ENCODE results near the gene ABLIM3. TPM values are rescaled to one million over a fixed set of nuclear protein-coding genes. Genes with fewer than 3 reads are reported as not detected.

Gene ABLIM3
- total RNA-seq, 1 experiment from 2014 or later = 111 TPM

DNA sequence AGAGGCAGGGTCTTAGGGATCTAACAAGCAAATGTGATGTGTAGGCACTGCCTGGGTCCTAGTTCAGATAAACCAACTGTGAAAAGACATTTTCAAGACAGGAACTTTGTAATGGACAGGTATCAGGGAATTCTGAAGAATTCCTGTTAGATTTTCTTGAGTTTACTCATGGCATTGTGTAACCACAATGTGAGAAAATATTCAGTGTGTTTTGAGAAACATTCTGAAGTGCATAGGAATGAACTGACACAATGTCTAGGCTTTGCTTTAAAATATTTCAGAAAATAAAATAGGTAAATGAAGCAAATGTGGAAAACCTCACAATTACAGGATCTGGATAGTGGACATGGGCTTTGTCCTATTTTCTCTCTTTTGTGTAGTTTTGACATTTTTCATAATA is 115.2 kb downstream of the ABLIM3 start:
- Histone ChIP-seq H3K9me3 (ENCODE audit: insufficient read depth, low read depth) (no peaks in the 10 kb centered on the region; the same call in 1 of the 2 replicates), H3K4me2 (no peak overlapping the region), H3K27ac (no peak overlapping the region), H3K4me1 (replicated peaks; ENCODE audit: insufficient read depth) (no peaks in the 10 kb centered on the region), H2AFZ (no peak overlapping the region), H3K36me3 (ENCODE audit: low read depth) (0 out of 2 replicates have a peak, but pooled peaks cover 5% of the 10 kb centered on the region), H3K27me3 (ENCODE audit: insufficient read depth, low read depth) (no peaks in the 10 kb centered on the region), H4K20me1 (ENCODE audit: insufficient read depth) (no peaks in the 10 kb centered on the region), H3K79me2 (ENCODE audit: low read depth) (no peaks in the 10 kb centered on the region), H3K9me2 (ENCODE audit: insufficient read depth) (no peaks in the 10 kb centered on the region; the same call in 1 of the 2 replicates), H3F3A (ENCODE audit: insufficient read depth, low read depth) (no peaks in the 10 kb centered on the region), H3K4me3 (no peak overlapping the region)
- BruUV-seq (replicated peaks) = no TSS peak
- TF ChIP-seq EZH2 (IDR thresholded peaks at IDR 0.05; ENCODE audit: low read depth) = no peak
- TF ChIP-seq, protein P1, sequence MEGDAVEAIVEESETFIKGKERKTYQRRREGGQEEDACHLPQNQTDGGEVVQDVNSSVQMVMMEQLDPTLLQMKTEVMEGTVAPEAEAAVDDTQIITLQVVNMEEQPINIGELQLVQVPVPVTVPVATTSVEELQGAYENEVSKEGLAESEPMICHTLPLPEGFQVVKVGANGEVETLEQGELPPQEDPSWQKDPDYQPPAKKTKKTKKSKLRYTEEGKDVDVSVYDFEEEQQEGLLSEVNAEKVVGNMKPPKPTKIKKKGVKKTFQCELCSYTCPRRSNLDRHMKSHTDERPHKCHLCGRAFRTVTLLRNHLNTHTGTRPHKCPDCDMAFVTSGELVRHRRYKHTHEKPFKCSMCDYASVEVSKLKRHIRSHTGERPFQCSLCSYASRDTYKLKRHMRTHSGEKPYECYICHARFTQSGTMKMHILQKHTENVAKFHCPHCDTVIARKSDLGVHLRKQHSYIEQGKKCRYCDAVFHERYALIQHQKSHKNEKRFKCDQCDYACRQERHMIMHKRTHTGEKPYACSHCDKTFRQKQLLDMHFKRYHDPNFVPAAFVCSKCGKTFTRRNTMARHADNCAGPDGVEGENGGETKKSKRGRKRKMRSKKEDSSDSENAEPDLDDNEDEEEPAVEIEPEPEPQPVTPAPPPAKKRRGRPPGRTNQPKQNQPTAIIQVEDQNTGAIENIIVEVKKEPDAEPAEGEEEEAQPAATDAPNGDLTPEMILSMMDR (conservative IDR thresholded peaks at IDR 0.05) = no peak
- no peak for DNase-seq
- ChIA-PET POLR2A (ENCODE audit: unreplicated experiment) (no interaction called here), CTCF (no interaction called here)
- intact Hi-C loops (cut with micrococcal nuclease; ENCODE audit: unreplicated experiment) = no loop called here

DNA sequence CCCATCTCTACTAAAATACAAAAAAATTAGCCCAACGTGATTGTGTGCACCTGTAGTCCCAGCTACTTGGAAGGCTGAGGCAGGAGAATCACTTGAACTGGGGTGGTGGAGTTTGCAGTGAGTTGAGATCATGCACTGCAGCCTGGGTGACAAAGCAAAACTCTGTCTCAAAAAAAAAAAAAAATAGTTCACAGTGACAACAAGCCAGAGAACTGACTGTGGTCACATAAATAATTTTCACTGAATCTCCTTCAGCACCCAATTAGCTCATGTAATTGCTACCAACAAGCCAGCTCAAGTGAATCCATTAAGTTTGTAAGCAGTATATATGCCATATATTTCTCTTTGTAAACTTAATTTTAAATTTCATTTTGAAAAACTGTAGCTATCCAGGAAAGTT is 115.8 kb downstream of the ABLIM3 start:
- intact Hi-C loops (cut with micrococcal nuclease; ENCODE audit: unreplicated experiment) = no loop called here
- no peaks in the 10 kb centered on the region for H3K4me1 ChIP-seq (replicated peaks; ENCODE audit: insufficient read depth)
- no TSS peak for BruUV-seq (replicated peaks)
- TF ChIP-seq, protein P1 (conservative IDR thresholded peaks at IDR 0.05) = no peak
- no peak for TF ChIP-seq EZH2 (IDR thresholded peaks at IDR 0.05; ENCODE audit: low read depth)
- H3K27me3 ChIP-seq (ENCODE audit: insufficient read depth, low read depth) = no peaks in the 10 kb centered on the region
- no peak for DNase-seq
- H3F3A ChIP-seq (ENCODE audit: insufficient read depth, low read depth) = no peaks in the 10 kb centered on the region; the same call in 1 of the 2 replicates
- H3K4me3 ChIP-seq = no peak overlapping the region
- H3K36me3 ChIP-seq (ENCODE audit: low read depth) = 0 out of 2 replicates have a peak, but pooled peaks cover 5% of the 10 kb centered on the region
- no peak overlapping the region for H2AFZ ChIP-seq
- no peaks in the 10 kb centered on the region; the same call in 1 of the 2 replicates for H3K9me2 ChIP-seq (ENCODE audit: insufficient read depth)
- no peaks in the 10 kb centered on the region for H4K20me1 ChIP-seq (ENCODE audit: insufficient read depth)
- H3K4me2 ChIP-seq = no peak overlapping the region
- ChIA-PET CTCF (no interaction called here), POLR2A (ENCODE audit: unreplicated experiment) (no interaction called here)
- H3K79me2 ChIP-seq (ENCODE audit: low read depth) = no peaks in the 10 kb centered on the region
- no peak overlapping the region for H3K27ac ChIP-seq
- H3K9me3 ChIP-seq (ENCODE audit: insufficient read depth, low read depth) = no peaks in the 10 kb centered on the region; the same call in 1 of the 2 replicates

DNA sequence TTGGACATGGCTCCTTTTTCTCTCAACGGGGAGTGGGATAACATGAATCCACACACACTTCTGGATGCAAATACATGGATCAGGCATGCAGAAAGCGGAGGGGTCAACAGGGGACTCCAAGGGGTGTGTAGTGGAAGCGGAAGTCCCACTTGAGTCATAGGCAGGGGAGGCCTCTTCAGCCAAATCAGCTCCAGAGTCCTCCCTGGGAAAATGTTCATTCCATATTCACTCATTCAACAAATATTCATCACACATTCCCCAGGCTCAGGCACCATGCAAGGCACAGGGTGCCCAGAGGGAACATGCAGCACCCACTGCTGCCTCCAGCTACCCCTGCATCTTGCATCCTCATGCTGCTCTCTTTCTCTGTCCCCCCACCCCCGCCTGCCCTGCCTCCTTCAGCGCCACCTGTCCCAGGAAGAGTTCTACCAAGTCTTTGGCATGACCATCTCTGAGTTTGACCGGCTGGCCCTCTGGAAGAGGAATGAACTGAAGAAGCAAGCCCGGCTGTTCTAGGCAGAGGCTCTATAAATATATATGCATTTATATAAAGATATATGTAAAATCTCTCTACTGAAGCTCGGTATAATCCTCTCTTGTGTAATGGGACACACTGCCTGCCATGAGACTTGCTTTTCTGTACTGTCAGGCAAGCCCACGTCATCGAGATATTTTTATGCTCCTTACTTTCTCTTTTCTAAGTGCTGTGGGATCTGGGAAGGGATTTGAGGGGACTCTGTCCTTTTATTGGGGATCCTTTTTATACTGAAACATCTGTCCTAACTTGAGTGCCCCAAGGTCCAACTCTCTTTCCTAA is 116.8 kb downstream of the ABLIM3 start:
- Histone ChIP-seq H3K9me2 (ENCODE audit: insufficient read depth) (no peaks in the 10 kb centered on the region; the same call in 1 of the 2 replicates), H3F3A (ENCODE audit: insufficient read depth, low read depth) (no peaks in the 10 kb centered on the region; the same call in 1 of the 2 replicates), H3K27me3 (ENCODE audit: insufficient read depth, low read depth) (no peaks in the 10 kb centered on the region), H3K79me2 (ENCODE audit: low read depth) (no peaks in the 10 kb centered on the region), H4K20me1 (ENCODE audit: insufficient read depth) (no peaks in the 10 kb centered on the region), H3K4me1 (replicated peaks; ENCODE audit: insufficient read depth) (no peaks in the 10 kb centered on the region), H3K27ac (no peak overlapping the region), H2AFZ (no peak overlapping the region), H3K4me2 (no peak overlapping the region), H3K9me3 (ENCODE audit: insufficient read depth, low read depth) (no peaks in the 10 kb centered on the region; the same call in 1 of the 2 replicates), H3K36me3 (ENCODE audit: low read depth) (0 out of 2 replicates have a peak, but pooled peaks cover 5% of the 10 kb centered on the region), H3K4me3 (no peak overlapping the region)
- no TSS peak for BruUV-seq (replicated peaks)
- CTCF ChIA-PET = no interaction called here
- no peak for DNase-seq
- POLR2A ChIA-PET (ENCODE audit: unreplicated experiment) = no interaction called here
- intact Hi-C loops (cut with micrococcal nuclease; ENCODE audit: unreplicated experiment) = no loop called here
- TF ChIP-seq, protein P1 (conservative IDR thresholded peaks at IDR 0.05) = no peak
- TF ChIP-seq EZH2 (IDR thresholded peaks at IDR 0.05; ENCODE audit: low read depth) = no peak
